Liver (tissue), 9 donors: ENCODE data around the gene DOCK1. TPM values are rescaled to one million over a fixed set of nuclear protein-coding genes. Genes with fewer than 3 reads are reported as not detected.

ENCODE experiments used
- DNase-seq: peaks from one replicate; pipeline ENCODE4 v3.0.0-alpha.2; 2017; ENCODE audit warnings: low spot score
- H3K27ac ChIP-seq, 2 donors: one replicate each; pipeline ENCODE4 v1.7.0; 2013; ENCODE audit warnings: inconsistent platforms in 2 of 2, low read length in 2 of 2, control low read depth in 1 of 2, low read depth in 1 of 2, mild to moderate bottlenecking in 1 of 2
- H3K27me3 ChIP-seq, 4 donors: one replicate each; pipeline versions ENCODE4 v1.6.1 to v1.7.0; 2013; ENCODE audit warnings: low read length in 3 of 4, inconsistent platforms in 1 of 4, mild to moderate bottlenecking in 1 of 4, moderate library complexity in 1 of 4; ENCODE audit not compliant: control insufficient read depth in 4 of 4, insufficient read depth in 4 of 4
- H3K36me3 ChIP-seq, 4 donors: one replicate each; pipeline versions ENCODE4 v1.6.1 to v1.7.0; 2013; ENCODE audit warnings: low read length in 3 of 4, mild to moderate bottlenecking in 3 of 4, low read depth in 1 of 4, moderate library complexity in 1 of 4; ENCODE audit not compliant: control insufficient read depth in 4 of 4, insufficient read depth in 3 of 4
- H3K4me1 ChIP-seq, 4 donors: one replicate each; pipeline versions ENCODE4 v1.6.1 to v1.7.0; 2013; ENCODE audit warnings: low read length in 3 of 4, mild to moderate bottlenecking in 3 of 4, moderate library complexity in 1 of 4; ENCODE audit not compliant: control insufficient read depth in 4 of 4, insufficient read depth in 4 of 4
- H3K4me3 ChIP-seq, 3 donors: one replicate each; pipeline versions ENCODE4 v1.6.1 to v1.7.0; 2013; ENCODE audit warnings: low read length in 3 of 3, control low read depth in 1 of 3, low read depth in 1 of 3, mild to moderate bottlenecking in 1 of 3
- H3K9ac ChIP-seq, 2 donors: one replicate each; pipeline ENCODE4 v1.7.0; 2013; ENCODE audit warnings: low read length in 2 of 2, mild to moderate bottlenecking in 2 of 2, moderate library complexity in 2 of 2, control low read depth in 1 of 2, low read depth in 1 of 2
- H3K9me3 ChIP-seq, 4 donors: one replicate each; pipeline versions ENCODE4 v1.6.1 to v1.7.0; 2013; ENCODE audit warnings: low read length in 3 of 4; ENCODE audit not compliant: control insufficient read depth in 4 of 4
- EGR1 ChIP-seq, 2 donors: IDR thresholded peaks; 2 replicates each; pipeline ENCODE4 v1.6.1; 2016 to 2018; ENCODE audit warnings: antibody characterized with exemption in 2 of 2, low read depth in 2 of 2
- FOXA2 ChIP-seq: IDR thresholded peaks from 2 replicates; pipeline ENCODE4 v1.6.1; 2016; ENCODE audit warnings: antibody characterized with exemption
- GABPA ChIP-seq, 2 donors: IDR thresholded peaks in 1 of 2; conservative IDR thresholded peaks in 1 of 2; 2 replicates each; pipeline ENCODE4 v1.6.1; 2016; ENCODE audit warnings: antibody characterized with exemption in 2 of 2, mild to moderate bottlenecking in 1 of 2, moderate library complexity in 1 of 2
- HNF4A ChIP-seq, 2 donors: conservative IDR thresholded peaks; 2 replicates each; pipeline ENCODE4 v1.6.1; 2016; ENCODE audit warnings: antibody characterized with exemption in 2 of 2, mild to moderate bottlenecking in 2 of 2
- HNF4G ChIP-seq: IDR thresholded peaks from 2 replicates; pipeline ENCODE4 v1.6.1; 2016; ENCODE audit warnings: antibody characterized with exemption
- JUND ChIP-seq, 2 donors: IDR thresholded peaks; 2 replicates each; pipeline ENCODE4 v1.6.1; 2016; ENCODE audit warnings: antibody characterized with exemption in 2 of 2
- NR2F2 ChIP-seq: IDR thresholded peaks from 2 replicates; pipeline ENCODE4 v1.6.1; 2016; ENCODE audit warnings: antibody characterized with exemption
- RAD21 ChIP-seq, 2 donors: IDR thresholded peaks; 2 replicates each; pipeline ENCODE4 v1.6.1; 2016; ENCODE audit warnings: antibody characterized with exemption in 2 of 2, mild to moderate bottlenecking in 2 of 2
- RXRA ChIP-seq, 2 donors: IDR thresholded peaks; 2 replicates each; pipeline ENCODE4 v1.6.1; 2017 to 2018; ENCODE audit warnings: antibody characterized with exemption in 2 of 2, mild to moderate bottlenecking in 1 of 2
- SP1 ChIP-seq: IDR thresholded peaks from 2 replicates; pipeline ENCODE4 v1.6.1; 2018; ENCODE audit warnings: antibody characterized with exemption, mild to moderate bottlenecking
- TAF1 ChIP-seq: conservative IDR thresholded peaks from 2 replicates; pipeline ENCODE4 v1.6.1; 2016; ENCODE audit warnings: antibody characterized with exemption, mild to moderate bottlenecking
- YY1 ChIP-seq: IDR thresholded peaks from 2 replicates; pipeline ENCODE4 v1.6.1; 2016; ENCODE audit warnings: antibody characterized with exemption, mild to moderate bottlenecking
- WGBS: extraction: QIAGEN DNeasy Blood & Tissue Kit; methylation state at CpG from one replicate; pipeline ENCODE4 v1.1.7; 2013; 5-methylcytosine and 5-hydroxymethylcytosine counted together
- polyA plus RNA-seq, 2 donors: library from polyadenylated mRNA; stranded (reverse) in 1 of 2; unstranded in 1 of 2; fragments of 200-250 nt in 1 of 2; fragments of >200 nt in 1 of 2; fragmentation: Nextera tagmentation in 1 of 2; extraction: Ambion mirVana in 1 of 2; gene quantifications; one replicate each; pipeline versions ENCODE4 v1.2.1 to v1.2.3, GENCODE V29; 2013 to 2015
- total RNA-seq, 2 donors: library from RNA; depleted of rRNA; stranded (reverse); fragments of >200 nt; gene quantifications; one replicate each; pipeline ENCODE4 v1.2.3, GENCODE V29; 2014
- TF ChIP-seq, protein P1 (sequence below): fragments of 150-350 bp; IDR thresholded peaks from 2 replicates; pipeline ENCODE4 v1.5.1; 2017; ENCODE audit warnings: improper control_type of control experiment, low read depth, low read length; ENCODE audit not compliant: missing input control
- TF ChIP-seq, protein P2 (sequence below): IDR thresholded peaks from 2 replicates; pipeline ENCODE4 v1.6.1; 2016; ENCODE audit warnings: antibody characterized with exemption
- TF ChIP-seq, protein P3 (sequence below): IDR thresholded peaks from 2 replicates; pipeline ENCODE4 v1.6.1; 2016; ENCODE audit warnings: antibody characterized with exemption
- TF ChIP-seq, protein P4 (sequence below): IDR thresholded peaks from 2 replicates; pipeline ENCODE4 v1.6.1; 2016; ENCODE audit warnings: antibody characterized with exemption, mild to moderate bottlenecking
- TF ChIP-seq, protein P5 (sequence below): IDR thresholded peaks from 2 replicates; pipeline ENCODE4 v1.6.1; 2016; ENCODE audit warnings: antibody characterized with exemption
- donor health status: healthy.
- donor health status: healthy.
- donor health status: healthy.
- donor health status: healthy.
- donor health status: healthy.

DOCK1 gene
- total and polyA plus RNA-seq, 4 donors = 3.8 to 28.8 (median 9.1) TPM

DNA sequence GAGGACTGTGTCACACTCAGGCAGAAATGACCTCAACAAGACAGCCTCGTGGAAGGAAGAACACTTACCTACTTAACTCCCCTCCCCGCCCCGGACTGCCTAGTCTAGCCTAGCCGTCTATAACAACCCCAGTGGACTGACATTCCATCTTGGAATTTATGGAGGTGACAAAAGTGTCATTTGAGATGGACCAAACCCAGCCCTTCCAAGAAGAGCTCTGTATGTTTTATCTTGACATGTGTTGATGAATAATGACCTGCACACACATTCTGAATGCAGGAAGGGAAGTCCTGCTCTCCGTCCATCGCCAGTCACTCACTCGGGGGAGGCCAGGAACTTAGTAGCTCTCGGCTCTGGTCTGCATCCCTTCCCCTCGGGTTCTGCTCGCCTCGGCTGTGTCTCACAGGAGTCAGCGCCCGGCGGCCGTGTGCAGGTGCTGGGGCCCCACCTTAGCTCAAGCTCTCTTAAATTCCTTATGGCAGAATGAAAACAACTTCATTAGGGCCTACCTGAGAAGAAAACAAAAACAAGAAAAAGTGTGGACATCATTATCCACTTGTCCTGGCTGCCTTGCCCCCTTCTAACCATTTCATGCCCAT is 503.0 kb downstream of the DOCK1 start:
- no peaks in the 10 kb centered on the region for H3K4me1 ChIP-seq
- H3K27ac ChIP-seq = no peak overlapping the region
- 95% methylated on average over 15 of the region's 15 CpGs for WGBS
- TF ChIP-seq GABPA (IDR thresholded peaks at IDR 0.05 in 1 of 2, conservative IDR thresholded peaks at IDR 0.05 in 1 of 2) = no peak
- TF ChIP-seq FOXA2 = no peak
- TF ChIP-seq HNF4G = no peak
- TF ChIP-seq, protein P1, sequence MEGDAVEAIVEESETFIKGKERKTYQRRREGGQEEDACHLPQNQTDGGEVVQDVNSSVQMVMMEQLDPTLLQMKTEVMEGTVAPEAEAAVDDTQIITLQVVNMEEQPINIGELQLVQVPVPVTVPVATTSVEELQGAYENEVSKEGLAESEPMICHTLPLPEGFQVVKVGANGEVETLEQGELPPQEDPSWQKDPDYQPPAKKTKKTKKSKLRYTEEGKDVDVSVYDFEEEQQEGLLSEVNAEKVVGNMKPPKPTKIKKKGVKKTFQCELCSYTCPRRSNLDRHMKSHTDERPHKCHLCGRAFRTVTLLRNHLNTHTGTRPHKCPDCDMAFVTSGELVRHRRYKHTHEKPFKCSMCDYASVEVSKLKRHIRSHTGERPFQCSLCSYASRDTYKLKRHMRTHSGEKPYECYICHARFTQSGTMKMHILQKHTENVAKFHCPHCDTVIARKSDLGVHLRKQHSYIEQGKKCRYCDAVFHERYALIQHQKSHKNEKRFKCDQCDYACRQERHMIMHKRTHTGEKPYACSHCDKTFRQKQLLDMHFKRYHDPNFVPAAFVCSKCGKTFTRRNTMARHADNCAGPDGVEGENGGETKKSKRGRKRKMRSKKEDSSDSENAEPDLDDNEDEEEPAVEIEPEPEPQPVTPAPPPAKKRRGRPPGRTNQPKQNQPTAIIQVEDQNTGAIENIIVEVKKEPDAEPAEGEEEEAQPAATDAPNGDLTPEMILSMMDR = no peak
- no peak for TF ChIP-seq TAF1
- TF ChIP-seq, protein P2, sequence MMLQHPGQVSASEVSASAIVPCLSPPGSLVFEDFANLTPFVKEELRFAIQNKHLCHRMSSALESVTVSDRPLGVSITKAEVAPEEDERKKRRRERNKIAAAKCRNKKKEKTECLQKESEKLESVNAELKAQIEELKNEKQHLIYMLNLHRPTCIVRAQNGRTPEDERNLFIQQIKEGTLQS = no peak
- no peak for TF ChIP-seq RAD21 (IDR thresholded peaks at IDR 0.05)
- no peak for TF ChIP-seq EGR1 (IDR thresholded peaks at IDR 0.05; ENCODE audit: low read depth in 2 of 2)
- TF ChIP-seq JUND (IDR thresholded peaks at IDR 0.05) = no peak
- TF ChIP-seq, protein P3, sequence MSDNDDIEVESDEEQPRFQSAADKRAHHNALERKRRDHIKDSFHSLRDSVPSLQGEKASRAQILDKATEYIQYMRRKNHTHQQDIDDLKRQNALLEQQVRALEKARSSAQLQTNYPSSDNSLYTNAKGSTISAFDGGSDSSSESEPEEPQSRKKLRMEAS = no peak
- no peak for TF ChIP-seq SP1
- H3K27me3 ChIP-seq = no peaks in the 10 kb centered on the region
- H3K9me3 ChIP-seq = no peaks in the 10 kb centered on the region
- peaks cover 0 to 5% (median 2%) of the 10 kb centered on the region in 4 donors for H3K36me3 ChIP-seq
- H3K4me3 ChIP-seq = no peak overlapping the region
- no peak overlapping the region for H3K9ac ChIP-seq
- DNase-seq = no peak

DNA sequence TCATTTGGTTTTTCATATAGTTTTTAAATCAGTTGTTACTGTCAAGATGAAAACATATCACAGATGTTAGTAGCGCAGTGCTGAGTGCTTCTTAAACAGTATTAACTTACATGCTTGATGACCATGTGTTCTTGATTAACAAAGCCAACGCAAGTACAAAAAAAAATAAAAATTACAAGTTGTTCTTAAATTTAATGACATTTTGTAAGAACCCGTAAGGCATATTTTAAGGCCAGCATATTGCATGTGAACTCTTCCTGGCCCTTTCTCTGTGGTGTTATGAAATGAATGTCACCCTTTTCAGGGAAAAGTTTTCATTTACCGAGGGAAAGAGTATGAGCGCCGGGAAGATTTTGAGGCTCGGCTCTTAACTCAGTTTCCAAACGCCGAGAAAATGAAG is 503.5 kb downstream of the DOCK1 start:
- TF ChIP-seq JUND (IDR thresholded peaks at IDR 0.05) = no peak
- no peak for TF ChIP-seq TAF1
- no peak for TF ChIP-seq EGR1 (IDR thresholded peaks at IDR 0.05; ENCODE audit: low read depth in 2 of 2)
- TF ChIP-seq FOXA2 = no peak
- TF ChIP-seq, protein P2 = no peak
- TF ChIP-seq HNF4A (conservative IDR thresholded peaks at IDR 0.05) = no peak
- TF ChIP-seq RAD21 (IDR thresholded peaks at IDR 0.05) = no peak
- TF ChIP-seq RXRA (IDR thresholded peaks at IDR 0.05) = no peak
- TF ChIP-seq, protein P1 = no peak
- TF ChIP-seq YY1 = no peak
- TF ChIP-seq SP1 = no peak
- TF ChIP-seq, protein P4, sequence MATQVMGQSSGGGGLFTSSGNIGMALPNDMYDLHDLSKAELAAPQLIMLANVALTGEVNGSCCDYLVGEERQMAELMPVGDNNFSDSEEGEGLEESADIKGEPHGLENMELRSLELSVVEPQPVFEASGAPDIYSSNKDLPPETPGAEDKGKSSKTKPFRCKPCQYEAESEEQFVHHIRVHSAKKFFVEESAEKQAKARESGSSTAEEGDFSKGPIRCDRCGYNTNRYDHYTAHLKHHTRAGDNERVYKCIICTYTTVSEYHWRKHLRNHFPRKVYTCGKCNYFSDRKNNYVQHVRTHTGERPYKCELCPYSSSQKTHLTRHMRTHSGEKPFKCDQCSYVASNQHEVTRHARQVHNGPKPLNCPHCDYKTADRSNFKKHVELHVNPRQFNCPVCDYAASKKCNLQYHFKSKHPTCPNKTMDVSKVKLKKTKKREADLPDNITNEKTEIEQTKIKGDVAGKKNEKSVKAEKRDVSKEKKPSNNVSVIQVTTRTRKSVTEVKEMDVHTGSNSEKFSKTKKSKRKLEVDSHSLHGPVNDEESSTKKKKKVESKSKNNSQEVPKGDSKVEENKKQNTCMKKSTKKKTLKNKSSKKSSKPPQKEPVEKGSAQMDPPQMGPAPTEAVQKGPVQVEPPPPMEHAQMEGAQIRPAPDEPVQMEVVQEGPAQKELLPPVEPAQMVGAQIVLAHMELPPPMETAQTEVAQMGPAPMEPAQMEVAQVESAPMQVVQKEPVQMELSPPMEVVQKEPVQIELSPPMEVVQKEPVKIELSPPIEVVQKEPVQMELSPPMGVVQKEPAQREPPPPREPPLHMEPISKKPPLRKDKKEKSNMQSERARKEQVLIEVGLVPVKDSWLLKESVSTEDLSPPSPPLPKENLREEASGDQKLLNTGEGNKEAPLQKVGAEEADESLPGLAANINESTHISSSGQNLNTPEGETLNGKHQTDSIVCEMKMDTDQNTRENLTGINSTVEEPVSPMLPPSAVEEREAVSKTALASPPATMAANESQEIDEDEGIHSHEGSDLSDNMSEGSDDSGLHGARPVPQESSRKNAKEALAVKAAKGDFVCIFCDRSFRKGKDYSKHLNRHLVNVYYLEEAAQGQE = no peak
- TF ChIP-seq, protein P3 = no peak
- no peak for TF ChIP-seq NR2F2
- TF ChIP-seq, protein P5, sequence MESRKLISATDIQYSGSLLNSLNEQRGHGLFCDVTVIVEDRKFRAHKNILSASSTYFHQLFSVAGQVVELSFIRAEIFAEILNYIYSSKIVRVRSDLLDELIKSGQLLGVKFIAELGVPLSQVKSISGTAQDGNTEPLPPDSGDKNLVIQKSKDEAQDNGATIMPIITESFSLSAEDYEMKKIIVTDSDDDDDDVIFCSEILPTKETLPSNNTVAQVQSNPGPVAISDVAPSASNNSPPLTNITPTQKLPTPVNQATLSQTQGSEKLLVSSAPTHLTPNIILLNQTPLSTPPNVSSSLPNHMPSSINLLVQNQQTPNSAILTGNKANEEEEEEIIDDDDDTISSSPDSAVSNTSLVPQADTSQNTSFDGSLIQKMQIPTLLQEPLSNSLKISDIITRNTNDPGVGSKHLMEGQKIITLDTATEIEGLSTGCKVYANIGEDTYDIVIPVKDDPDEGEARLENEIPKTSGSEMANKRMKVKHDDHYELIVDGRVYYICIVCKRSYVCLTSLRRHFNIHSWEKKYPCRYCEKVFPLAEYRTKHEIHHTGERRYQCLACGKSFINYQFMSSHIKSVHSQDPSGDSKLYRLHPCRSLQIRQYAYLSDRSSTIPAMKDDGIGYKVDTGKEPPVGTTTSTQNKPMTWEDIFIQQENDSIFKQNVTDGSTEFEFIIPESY = no peak
- Histone ChIP-seq H3K4me3 (no peak overlapping the region), H3K9me3 (no peaks in the 10 kb centered on the region), H3K36me3 (peaks cover 0 to 5% (median 2%) of the 10 kb centered on the region in 4 donors), H3K27ac (no peak overlapping the region), H3K9ac (no peak overlapping the region), H3K27me3 (no peaks in the 10 kb centered on the region), H3K4me1 (no peaks in the 10 kb centered on the region)
- DNase-seq = no peak
- 97% methylated on average over 9 of the region's 9 CpGs for WGBS
